Hematopoietic multipotent progenitor cell (in vitro differentiated cells): Measurements from ENCODE around the gene KANSL1. TPM values are rescaled to one million over a fixed set of nuclear protein-coding genes. Genes with fewer than 3 reads are reported as not detected.

ENCODE experiments used
- DNase-seq, 3 donors: peaks; one replicate each; pipeline ENCODE4 v3.0.0-alpha.2; 2011 to 2015; ENCODE audit warnings: low read depth in 2 of 3, low spot score in 2 of 3
- total RNA-seq: library from RNA; depleted of rRNA; stranded (reverse); fragments of >200 nt; gene quantifications from one replicate; pipeline ENCODE4 v1.2.3, GENCODE V29; 2012

The KANSL1 gene
- total RNA-seq, 1 donor, result 140 TPM

- no peak for DNase-seq
Observed at GRCh38 chr17:46144246-46144645, 49.0 kb downstream of the KANSL1 start.

DNA sequence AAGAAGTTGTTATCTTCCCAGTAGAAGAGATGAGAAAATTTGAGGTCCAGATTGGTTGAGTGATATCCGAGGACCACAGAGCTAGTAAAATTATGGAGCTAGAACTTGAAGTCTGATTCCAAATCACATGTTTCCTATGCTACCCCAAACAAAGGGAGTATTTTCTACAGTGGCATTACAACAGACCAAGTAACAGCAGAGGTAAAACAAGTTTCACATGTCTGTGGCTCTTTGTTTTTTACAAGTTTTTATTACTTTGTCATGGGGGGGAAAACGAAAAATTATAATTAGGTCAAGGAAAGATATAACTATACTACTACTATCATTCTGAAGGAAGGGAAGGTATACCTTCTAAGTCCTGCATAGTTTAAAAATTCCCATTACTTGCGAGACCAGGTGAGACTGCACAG is 49.4 kb downstream of the KANSL1 start:
- no peak for DNase-seq

- DNase-seq, result peak in 1 of 3 donors; percentile 30
Observed at GRCh38 chr17:46141645-46142044, 51.6 kb downstream of the KANSL1 start.

GRCh38 chr17:46140645-46141197 is 52.5 kb downstream of the KANSL1 start:
- DNase-seq, result no peak

DNA sequence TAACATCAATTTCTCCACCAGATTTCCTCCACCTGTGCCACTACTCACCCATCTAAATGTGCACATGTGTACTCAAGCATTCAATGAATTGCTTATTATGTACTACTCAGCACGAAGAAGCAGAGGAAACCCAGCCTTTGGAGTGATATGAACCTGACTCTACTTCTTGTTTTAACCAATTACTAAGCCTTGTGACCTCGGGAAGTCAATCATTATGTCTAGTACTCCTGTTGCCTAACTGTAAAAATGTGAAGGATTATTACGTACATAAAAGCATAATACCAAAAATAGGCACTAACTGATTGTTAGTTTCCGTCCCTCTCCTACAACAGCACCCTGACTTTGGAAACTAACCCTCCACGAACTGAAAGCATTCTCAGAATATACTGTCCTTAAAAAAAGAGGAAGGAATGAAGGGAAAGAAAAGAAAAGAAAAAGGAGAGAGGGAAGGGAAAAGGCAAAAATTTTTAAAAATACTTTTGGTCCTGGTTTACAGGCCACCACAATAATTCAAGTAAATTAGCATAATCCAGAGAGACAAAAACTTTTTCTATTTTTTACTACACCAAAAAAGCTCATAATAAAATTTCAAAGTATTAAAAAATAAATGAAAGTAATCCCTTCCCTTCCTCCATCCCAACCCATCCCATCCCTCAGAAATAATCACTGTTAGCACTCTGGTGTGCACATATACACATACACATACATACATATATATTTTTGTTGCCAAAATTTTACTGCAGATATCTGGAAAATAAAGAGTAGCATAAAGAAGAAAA is 53.6 kb downstream of the KANSL1 start:
- DNase-seq, result no peak

GRCh38 chr17:46138473-46138872 is 54.8 kb downstream of the KANSL1 start:
- DNase-seq, result no peak

GRCh38 chr17:46136820-46137219 is 56.4 kb downstream of the KANSL1 start:
- DNase-seq, result no peak

- DNase-seq, result no peak
Observed at GRCh38 chr17:46135879-46136563, 57.2 kb downstream of the KANSL1 start.

GRCh38 chr17:46135126-46135812 is 58.0 kb downstream of the KANSL1 start:
- no peak for DNase-seq

- DNase-seq, result no peak
Observed at GRCh38 chr17:46129302-46129701, 63.9 kb downstream of the KANSL1 start.

DNA sequence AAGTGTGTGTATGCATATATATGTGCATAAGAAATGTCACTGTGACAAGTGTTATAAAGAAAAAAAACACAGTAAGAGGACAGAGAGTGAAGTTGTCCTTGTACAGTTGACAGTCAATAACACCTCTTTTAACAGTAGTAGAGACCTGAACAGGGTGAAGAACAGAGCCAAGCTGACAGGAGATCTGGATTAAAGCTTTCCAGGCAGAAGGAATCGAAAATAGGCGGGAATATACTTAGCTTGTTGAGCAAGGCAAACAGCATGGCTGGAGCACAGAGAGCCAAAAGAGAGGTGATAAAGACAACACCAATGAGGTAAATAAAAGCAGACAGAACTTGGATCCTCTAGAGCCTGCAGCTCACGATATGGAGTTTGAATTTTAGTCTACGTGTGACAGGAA is 64.8 kb downstream of the KANSL1 start:
- DNase-seq, result no peak

GRCh38 chr17:46127524-46127923 is 65.7 kb downstream of the KANSL1 start:
- no peak for DNase-seq

DNA sequence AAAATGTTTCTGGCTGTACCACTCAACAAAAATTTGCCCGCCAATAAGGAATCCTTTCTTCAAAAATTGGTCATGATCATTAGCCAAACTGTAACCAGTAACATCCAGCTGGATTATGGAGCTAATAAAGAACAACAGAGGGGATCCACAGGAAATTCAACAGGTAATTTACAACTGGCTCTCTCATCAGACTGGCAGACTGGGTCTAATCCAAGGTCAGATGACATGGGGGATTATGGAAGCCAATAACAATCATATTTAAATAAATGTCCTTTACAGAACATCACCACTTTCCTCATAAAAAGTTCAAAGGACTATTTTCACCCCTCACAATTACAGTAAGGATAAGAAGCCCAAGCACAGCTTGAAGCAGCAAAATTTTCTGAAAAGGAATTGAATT is 66.4 kb downstream of the KANSL1 start:
- DNase-seq, result no peak

DNA sequence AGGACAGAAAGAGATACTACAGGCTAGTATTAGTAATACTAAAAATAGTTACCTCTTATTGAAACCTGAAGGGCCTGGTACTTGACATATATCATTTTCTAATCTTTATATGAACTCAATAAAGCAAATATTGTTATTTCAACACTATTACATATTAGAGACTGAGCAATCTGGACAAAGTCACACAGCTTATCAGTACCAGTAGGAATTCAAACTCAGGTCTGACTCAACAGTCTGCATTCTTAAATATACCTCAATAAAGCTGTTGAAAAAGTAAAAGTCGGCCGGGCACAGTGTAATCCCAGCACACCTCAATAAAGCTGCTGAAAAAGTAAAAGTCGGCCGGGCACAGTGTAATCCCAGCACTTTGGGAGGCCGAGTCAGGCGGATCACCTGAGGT is 67.4 kb downstream of the KANSL1 start:
- no peak for DNase-seq

DNA sequence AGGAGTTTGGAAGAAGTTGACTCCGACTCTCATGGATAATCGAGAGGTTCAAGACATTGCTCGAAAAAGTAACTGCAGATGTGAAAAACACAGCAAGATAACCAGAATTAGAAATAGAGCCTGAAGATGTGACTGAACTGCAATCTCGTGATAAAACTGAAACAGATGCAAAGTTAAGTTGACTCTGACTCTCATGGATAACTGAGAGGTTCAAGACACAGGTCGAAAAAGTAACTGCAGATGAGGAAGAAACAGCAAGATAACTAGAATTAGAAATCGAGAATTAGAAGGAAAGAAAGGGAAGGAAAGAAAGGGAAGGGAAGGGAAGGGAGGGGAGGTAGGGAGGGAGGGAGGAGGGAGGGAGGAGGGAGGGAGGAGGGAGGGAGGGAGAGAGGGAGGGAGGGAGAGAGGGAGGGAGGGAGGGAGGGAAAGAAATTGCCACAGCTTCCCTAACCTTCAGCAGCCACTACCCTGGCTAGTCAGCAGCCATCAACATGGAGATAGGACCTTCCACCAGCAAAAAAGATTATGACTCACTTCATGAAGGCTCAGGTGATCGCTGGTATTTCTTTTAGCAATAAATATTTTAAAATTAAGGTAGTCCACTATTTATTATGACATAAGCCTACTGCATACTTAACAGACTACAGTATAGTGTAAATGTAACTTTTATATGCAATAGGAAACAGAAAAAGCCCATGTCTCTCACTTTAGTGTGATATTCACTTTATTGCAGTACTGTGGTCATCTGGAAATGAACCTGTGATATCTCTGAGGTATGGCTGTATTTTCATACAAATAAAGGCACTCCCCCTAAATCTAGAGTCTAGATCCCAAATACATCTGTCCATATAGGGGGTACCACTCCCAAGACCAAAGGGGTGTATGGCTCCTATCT is 68.3 kb downstream of the KANSL1 start:
- no peak for DNase-seq

- DNase-seq, result no peak
Observed at GRCh38 chr17:46123607-46124006, 69.6 kb downstream of the KANSL1 start.

- DNase-seq, result no peak
Observed at GRCh38 chr17:46122486-46122871, 70.8 kb downstream of the KANSL1 start.

GRCh38 chr17:46121841-46122485 is 71.3 kb downstream of the KANSL1 start:
- no peak for DNase-seq

DNA sequence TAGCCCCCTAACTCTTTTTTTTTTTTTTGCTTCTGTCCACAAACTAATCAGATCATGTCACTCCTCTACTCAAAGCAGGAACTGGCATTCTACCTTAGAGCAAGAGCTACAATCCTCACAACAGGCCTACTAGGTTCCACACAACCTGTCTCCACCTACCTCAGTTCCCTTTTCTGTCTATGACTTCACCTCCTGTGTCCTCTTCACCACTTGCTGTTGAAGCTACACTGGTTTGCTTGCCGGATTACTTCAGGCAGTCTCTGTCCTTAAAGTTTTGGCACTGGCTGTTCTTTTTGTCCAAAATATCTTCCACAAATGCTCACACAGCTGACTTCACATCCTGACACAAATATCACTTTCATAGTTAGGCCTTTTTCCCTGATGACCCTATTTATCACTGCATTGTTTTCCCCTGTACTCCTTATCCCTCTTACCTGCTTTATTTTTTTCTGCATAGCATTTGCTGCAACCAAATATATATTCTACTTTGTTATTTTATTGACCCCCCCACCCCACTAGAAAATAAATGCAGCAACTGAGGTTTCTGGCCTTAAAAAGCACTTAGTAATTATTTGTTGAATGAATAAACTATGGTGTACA is 72.0 kb downstream of the KANSL1 start:
- DNase-seq, result no peak

DNA sequence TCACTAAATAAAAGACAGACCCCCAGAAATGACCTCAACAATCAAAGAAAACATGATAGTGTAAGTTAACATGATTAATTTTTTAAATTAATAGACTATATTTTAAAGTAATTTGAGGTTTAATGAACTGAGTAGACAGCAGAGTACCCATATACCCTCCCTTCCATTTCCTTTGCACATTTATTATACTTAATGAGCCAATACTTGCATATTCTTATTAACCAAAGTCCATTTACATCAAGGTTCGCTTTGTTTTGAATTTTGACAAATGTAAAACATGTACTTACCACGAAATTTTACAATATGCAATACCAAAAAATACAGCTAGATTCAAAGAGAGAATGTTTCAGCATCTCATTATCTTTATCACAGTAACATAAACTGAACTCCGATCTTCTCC is 72.7 kb downstream of the KANSL1 start:
- DNase-seq, result no peak
